DOHH2 (cell line): ENCODE data around the gene GLCCI1.

Experiments used
- H3F3A ChIP-seq: fragments of 200-600 bp; sonication (generic), shearing (Covaris generic); 2 replicates; pipeline ENCODE4 v1.6.0; 2016; ENCODE audit warnings: antibody characterized with exemption, mild to moderate bottlenecking; ENCODE audit not compliant: control insufficient read depth, insufficient read depth
- H3K27ac ChIP-seq: fragments of 200-600 bp; sonication (generic); 2 replicates; pipeline ENCODE4 v1.5.1; 2014; ENCODE audit warnings: low read depth, mild to moderate bottlenecking, low read length, moderate library complexity
- H3K27me3 ChIP-seq: fragments of 200-600 bp; sonication (generic); 2 replicates; pipeline ENCODE4 v1.6.1; 2014; ENCODE audit warnings: mild to moderate bottlenecking, low read length, mixed read lengths; ENCODE audit not compliant: control insufficient read depth
- H3K36me3 ChIP-seq: fragments of 200-600 bp; sonication (generic); 2 replicates; pipeline ENCODE4 v1.6.1; 2014; ENCODE audit warnings: mild to moderate bottlenecking, low read length, moderate library complexity, mixed read lengths; ENCODE audit not compliant: control insufficient read depth
- H3K4me1 ChIP-seq: fragments of 200-600 bp; sonication (generic); 2 replicates; pipeline ENCODE4 v1.6.1; 2014; ENCODE audit warnings: mild to moderate bottlenecking, low read length, mixed read lengths; ENCODE audit not compliant: control insufficient read depth
- H3K4me2 ChIP-seq: fragments of 200-600 bp; sonication (generic); 2 replicates; pipeline ENCODE4 v1.6.0; 2014; ENCODE audit warnings: mild to moderate bottlenecking, low read length, moderate library complexity
- H3K4me3 ChIP-seq: fragments of 200-600 bp; sonication (generic); 2 replicates; pipeline ENCODE4 v1.5.1; 2014; ENCODE audit warnings: mild to moderate bottlenecking, low read length, mixed read lengths
- H3K79me2 ChIP-seq: fragments of 200-600 bp; sonication (generic); 2 replicates; pipeline ENCODE4 v1.6.1; 2014; ENCODE audit warnings: mild to moderate bottlenecking, low read length, mixed read lengths; ENCODE audit not compliant: control insufficient read depth
- H3K9me2 ChIP-seq: fragments of 200-600 bp; sonication (generic); replicated peaks from 2 replicates; pipeline ENCODE4 v1.6.1; 2014; ENCODE audit warnings: mild to moderate bottlenecking, low read length, mixed read lengths; ENCODE audit not compliant: control insufficient read depth
- H3K9me3 ChIP-seq: fragments of 200-600 bp; sonication (generic); 2 replicates; pipeline ENCODE4 v1.6.1; 2014; ENCODE audit warnings: antibody characterized with exemption, low read length, mixed read lengths; ENCODE audit not compliant: control insufficient read depth, insufficient read depth
- H4K20me1 ChIP-seq: fragments of 200-600 bp; sonication (generic); 2 replicates; pipeline ENCODE4 v1.6.0; 2014; ENCODE audit warnings: low read depth, mild to moderate bottlenecking, antibody characterized with exemption, low read length, moderate library complexity; ENCODE audit not compliant: control insufficient read depth, insufficient read depth
- CTCF ChIP-seq: fragments of 200-600 bp; sonication (generic); IDR thresholded peaks from one replicate; pipeline ENCODE4 v1.5.1; 2014; ENCODE audit warnings: antibody characterized with exemption, mild to moderate bottlenecking, low read depth, low read length; ENCODE audit not compliant: poor library complexity, severe bottlenecking
- EZH2phosphoT487 ChIP-seq: fragments of 200-600 bp; sonication (generic); IDR thresholded peaks from 2 replicates; pipeline ENCODE4 v1.6.1; 2017; ENCODE audit warnings: borderline replicate concordance, mild to moderate bottlenecking, antibody characterized with exemption, low read length, moderate library complexity, mixed read lengths

The GLCCI1 gene

GRCh38 chr7:7953806-7954205, 14.8 kb upstream of the GLCCI1 start:
- no peaks in the 10 kb centered on the region for H3K79me2 ChIP-seq
- no peak overlapping the region for H3K27ac ChIP-seq
- no peaks in the 10 kb centered on the region for H3K27me3 ChIP-seq
- no peak overlapping the region for H3K4me3 ChIP-seq
- no peaks in the 10 kb centered on the region for H4K20me1 ChIP-seq
- H3F3A ChIP-seq, result no peaks in the 10 kb centered on the region
- no peak overlapping the region for H3K4me2 ChIP-seq
- no peaks in the 10 kb centered on the region for H3K9me3 ChIP-seq
- H3K4me1 ChIP-seq, result no peaks in the 10 kb centered on the region
- TF ChIP-seq EZH2phosphoT487 (no peak), CTCF (no peak)
- H3K9me2 ChIP-seq, result no peaks in the 10 kb centered on the region
- H3K36me3 ChIP-seq, result no peaks in the 10 kb centered on the region

DNA sequence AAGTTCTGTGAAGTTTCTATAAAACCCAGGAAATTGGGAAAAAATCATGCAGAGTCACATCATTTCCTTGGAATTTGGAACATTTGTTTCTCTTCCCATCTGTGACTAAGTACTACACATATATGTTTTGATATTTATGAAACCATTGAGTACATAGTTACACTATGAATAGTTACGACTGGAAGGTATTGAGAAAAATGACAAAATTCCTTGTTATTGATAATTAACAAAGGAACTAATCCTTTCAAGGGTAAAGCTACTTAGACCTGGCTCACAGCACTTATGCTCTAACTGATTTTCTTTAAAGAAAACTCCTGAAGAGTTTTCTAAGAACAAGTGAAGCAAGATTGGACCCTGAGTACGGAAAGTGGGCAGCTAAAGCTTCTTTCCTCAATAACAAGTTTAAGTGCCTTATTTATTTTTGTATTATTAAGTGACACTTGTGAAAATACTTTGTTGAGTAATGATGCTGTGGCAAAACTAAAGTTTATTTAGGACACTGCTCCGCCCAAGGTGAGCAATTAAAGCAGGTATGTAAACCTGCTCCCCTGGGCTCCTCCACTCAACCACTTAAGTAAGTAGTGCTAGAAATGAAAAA, 12.0 kb upstream of the GLCCI1 start:
- H3K36me3 ChIP-seq, result no peaks in the 10 kb centered on the region
- H3K27ac ChIP-seq, result no peak overlapping the region
- no peak overlapping the region for H3K4me2 ChIP-seq
- no peaks in the 10 kb centered on the region for H3K27me3 ChIP-seq
- TF ChIP-seq EZH2phosphoT487 (no peak), CTCF (no peak)
- H3F3A ChIP-seq, result no peaks in the 10 kb centered on the region
- H3K4me3 ChIP-seq, result no peak overlapping the region
- H3K4me1 ChIP-seq, result peaks cover 6% of the 10 kb centered on the region
- H3K9me2 ChIP-seq, result no peaks in the 10 kb centered on the region
- H3K79me2 ChIP-seq, result no peaks in the 10 kb centered on the region
- no peaks in the 10 kb centered on the region for H3K9me3 ChIP-seq
- no peaks in the 10 kb centered on the region for H4K20me1 ChIP-seq

DNA sequence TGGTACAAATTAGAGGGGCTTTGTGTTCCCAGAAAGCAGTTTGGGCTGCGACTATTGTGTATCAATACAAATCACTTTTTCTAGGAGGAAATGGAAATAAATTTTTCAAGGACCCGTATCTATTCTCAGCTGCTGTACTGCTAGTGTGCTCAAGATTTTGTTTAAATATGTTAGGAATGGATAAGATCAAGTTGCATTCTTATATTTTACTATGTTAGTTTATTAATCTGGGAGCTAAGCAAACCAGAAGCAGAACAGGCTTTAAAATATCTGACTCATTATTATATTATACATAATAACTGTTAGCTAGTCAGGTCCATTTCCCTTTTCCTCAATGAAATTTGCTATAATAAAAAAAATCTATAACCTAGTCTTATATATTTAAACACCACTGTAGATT, 11.1 kb upstream of the GLCCI1 start:
- no peak for TF ChIP-seq EZH2phosphoT487
- TF ChIP-seq CTCF, result no peak
- Histone ChIP-seq H3K36me3 (no peaks in the 10 kb centered on the region), H3K27me3 (no peaks in the 10 kb centered on the region), H3K9me2 (no peaks in the 10 kb centered on the region), H3K4me1 (peaks cover 15% of the 10 kb centered on the region), H3K79me2 (no peaks in the 10 kb centered on the region), H3K27ac (no peak overlapping the region), H3F3A (no peaks in the 10 kb centered on the region), H3K4me2 (no peak overlapping the region), H4K20me1 (no peaks in the 10 kb centered on the region), H3K9me3 (no peaks in the 10 kb centered on the region), H3K4me3 (no peak overlapping the region)
